PFSK-1 (cell line): Measurements from ENCODE around the gene IL6ST.

Source experiments
- FOXP2 ChIP-seq: optimal IDR thresholded peaks from 2 replicates; pipeline ENCODE3; 2011; ENCODE audit warnings: borderline replicate concordance, control low read depth, inconsistent platforms; ENCODE audit not compliant: insufficient read depth; ENCODE audit errors: extremely low read length, extremely low read depth
- POLR2AphosphoS5 ChIP-seq: IDR thresholded peaks from 2 replicates; pipeline ENCODE4 v1.6.1; 2012; ENCODE audit warnings: low read depth, mild to moderate bottlenecking, control low read depth, low read length, moderate library complexity
- SIN3A ChIP-seq: IDR thresholded peaks from 2 replicates; pipeline ENCODE4 v1.6.1; 2012; ENCODE audit warnings: mild to moderate bottlenecking, low read length, moderate library complexity, borderline replicate concordance; ENCODE audit not compliant: insufficient read depth
- TAF1 ChIP-seq: IDR thresholded peaks from 2 replicates; pipeline ENCODE4 v1.6.1; 2012; ENCODE audit warnings: low read length, control low read depth, borderline replicate concordance; ENCODE audit not compliant: insufficient read depth
- TF ChIP-seq, protein P1 (sequence below), 2 experiments: IDR thresholded peaks; 2 replicates each; pipeline versions ENCODE4 v1.6.1 to v1.8.0; 2011 to 2012; ENCODE audit warnings: low read depth in 2 of 2, low read length in 2 of 2, control low read depth in 1 of 2, inconsistent platforms in 1 of 2, mild to moderate bottlenecking in 1 of 2, moderate library complexity in 1 of 2; ENCODE audit not compliant: insufficient read depth in 1 of 2

Gene IL6ST

DNA sequence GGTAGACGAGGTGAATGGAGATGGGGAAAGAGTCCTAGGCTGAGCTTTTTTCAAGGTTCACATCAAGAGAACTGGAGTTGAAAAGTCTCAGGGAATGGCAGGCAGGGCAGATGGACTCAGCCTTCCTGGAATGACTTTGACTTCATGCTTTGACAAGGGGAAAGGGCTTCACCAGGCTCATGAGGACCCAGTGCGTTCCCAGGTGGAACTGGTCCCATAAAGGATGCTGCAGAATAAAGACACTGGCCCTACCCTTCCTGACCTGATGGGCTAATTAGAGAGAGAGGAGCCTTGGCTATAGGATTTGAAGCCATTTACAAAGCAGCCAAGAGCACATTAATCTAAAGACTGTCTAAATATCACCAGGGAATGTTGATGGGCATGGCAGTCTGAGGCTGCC is 79.8 kb downstream of the IL6ST start:
- TF ChIP-seq POLR2AphosphoS5: no peak
- no peak for TF ChIP-seq TAF1
- TF ChIP-seq, protein P1, sequence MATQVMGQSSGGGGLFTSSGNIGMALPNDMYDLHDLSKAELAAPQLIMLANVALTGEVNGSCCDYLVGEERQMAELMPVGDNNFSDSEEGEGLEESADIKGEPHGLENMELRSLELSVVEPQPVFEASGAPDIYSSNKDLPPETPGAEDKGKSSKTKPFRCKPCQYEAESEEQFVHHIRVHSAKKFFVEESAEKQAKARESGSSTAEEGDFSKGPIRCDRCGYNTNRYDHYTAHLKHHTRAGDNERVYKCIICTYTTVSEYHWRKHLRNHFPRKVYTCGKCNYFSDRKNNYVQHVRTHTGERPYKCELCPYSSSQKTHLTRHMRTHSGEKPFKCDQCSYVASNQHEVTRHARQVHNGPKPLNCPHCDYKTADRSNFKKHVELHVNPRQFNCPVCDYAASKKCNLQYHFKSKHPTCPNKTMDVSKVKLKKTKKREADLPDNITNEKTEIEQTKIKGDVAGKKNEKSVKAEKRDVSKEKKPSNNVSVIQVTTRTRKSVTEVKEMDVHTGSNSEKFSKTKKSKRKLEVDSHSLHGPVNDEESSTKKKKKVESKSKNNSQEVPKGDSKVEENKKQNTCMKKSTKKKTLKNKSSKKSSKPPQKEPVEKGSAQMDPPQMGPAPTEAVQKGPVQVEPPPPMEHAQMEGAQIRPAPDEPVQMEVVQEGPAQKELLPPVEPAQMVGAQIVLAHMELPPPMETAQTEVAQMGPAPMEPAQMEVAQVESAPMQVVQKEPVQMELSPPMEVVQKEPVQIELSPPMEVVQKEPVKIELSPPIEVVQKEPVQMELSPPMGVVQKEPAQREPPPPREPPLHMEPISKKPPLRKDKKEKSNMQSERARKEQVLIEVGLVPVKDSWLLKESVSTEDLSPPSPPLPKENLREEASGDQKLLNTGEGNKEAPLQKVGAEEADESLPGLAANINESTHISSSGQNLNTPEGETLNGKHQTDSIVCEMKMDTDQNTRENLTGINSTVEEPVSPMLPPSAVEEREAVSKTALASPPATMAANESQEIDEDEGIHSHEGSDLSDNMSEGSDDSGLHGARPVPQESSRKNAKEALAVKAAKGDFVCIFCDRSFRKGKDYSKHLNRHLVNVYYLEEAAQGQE (IDR thresholded peaks at IDR 0.05; ENCODE audit: insufficient read depth in 1 of 2, low read depth in 2 of 2, low read length in 2 of 2): no peak
- no peak for TF ChIP-seq FOXP2
- TF ChIP-seq SIN3A: no peak

DNA sequence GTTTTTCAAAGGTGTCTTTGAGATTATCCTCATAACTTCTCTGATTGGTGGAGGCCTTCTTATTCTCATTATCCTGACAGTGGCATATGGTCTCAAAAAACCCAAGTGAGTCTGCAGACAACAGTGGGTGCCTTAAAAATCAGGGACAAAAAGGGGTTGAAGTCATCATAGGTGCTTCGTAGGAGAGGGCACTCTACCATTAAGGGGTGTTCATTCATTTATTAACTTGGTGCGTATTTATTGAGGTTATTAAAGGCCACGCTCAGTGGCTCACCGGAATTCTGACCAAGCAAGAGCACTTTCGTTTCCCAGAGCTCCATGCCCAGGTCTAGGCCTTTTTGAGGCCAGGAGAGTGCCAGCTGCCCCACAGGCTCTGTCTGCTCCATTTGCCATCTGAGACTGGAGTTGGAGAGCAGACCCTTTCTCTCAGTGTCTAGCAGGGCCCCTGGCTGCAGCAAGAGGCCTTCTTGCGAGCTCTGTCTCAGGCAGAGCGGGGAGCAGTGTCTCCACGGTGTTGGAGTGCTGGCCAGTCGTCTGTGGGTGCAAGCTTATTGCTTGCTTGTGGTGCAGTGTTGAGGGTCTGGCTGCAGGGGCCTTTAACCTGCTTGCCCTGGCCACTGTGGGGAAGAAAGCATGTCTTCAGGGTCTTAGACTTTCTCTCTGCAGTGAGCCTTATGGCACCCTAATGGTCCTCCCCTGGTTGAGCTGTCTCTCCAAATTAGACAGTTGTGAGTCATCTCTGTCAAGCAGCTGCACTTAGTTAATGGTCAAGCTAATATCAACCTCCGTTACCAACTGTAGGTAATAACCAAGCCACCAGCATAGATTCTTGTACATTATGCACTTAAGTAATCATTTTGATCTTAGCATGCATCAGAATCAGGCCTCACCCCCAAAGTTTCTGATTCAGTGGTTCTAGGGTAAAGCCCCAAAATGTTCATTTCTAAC is 81.0 kb downstream of the IL6ST start:
- TF ChIP-seq SIN3A: no peak
- TF ChIP-seq TAF1: no peak

DNA sequence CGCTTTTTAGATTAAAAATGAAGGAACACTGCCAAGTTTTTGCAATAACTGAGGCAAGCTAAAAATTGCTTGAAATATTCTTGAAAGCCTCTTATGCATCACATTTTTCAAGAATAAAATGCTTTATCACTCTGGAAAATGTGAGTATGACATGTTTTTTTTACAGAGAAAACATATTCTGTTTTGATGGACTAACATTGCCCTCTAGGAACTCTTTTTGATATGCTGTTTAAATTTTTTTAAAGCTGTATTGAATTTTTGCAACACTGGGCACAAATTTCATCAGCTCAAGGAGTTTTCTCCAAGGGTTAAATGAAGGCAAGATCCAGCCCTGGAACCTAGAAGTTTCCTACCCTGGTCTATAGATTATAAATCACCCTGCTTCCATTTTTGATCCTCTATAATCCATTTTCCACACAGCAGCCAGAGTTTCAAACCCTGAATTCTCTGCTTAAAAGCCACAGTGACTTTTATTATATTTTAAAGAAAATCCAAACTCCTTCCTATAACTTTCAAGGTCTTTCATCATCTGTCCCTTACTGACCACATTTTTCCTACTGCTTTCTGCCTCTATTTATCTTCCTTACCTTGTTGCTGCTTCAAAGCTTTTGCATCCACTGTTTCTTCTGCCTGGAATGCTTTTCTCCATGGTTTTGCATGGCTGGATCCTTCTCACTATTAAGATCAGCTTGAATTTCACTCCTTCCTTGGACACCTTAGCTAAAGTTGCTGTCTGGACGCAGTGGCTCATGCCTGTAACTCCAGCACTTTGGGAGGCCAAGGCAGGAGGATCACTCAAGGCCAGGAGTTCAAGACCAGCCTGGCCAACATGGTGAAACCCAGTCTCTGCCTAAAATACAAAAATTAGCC is 82.7 kb downstream of the IL6ST start:
- TF ChIP-seq FOXP2 (no peak), SIN3A (no peak), POLR2AphosphoS5 (no peak), TAF1 (no peak)
- TF ChIP-seq, protein P1 (IDR thresholded peaks at IDR 0.05; ENCODE audit: insufficient read depth in 1 of 2, low read depth in 2 of 2, low read length in 2 of 2): no peak

DNA sequence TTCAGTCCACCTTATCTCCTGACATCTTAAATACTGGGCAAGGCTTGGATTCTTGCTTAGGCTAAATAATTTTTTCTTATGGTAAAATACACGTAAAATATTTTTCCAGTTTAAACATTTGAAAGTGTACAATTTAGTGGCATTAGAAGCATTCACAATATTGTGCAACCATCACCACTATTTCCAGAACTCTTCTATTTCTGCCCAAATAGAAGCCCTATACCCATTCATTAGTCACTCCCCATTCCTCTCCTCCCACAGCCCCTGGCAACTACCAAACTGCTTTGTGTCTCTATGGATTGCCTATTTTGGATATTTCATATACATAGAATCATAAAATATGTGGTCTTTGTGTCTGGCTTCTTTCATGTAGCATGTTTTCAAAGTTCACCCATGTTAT is 86.0 kb downstream of the IL6ST start:
- TF ChIP-seq FOXP2: no peak
- TF ChIP-seq, protein P1 (IDR thresholded peaks at IDR 0.05; ENCODE audit: insufficient read depth in 1 of 2, low read depth in 2 of 2, low read length in 2 of 2): no peak
- TF ChIP-seq TAF1: no peak
- TF ChIP-seq SIN3A: no peak
- no peak for TF ChIP-seq POLR2AphosphoS5

DNA sequence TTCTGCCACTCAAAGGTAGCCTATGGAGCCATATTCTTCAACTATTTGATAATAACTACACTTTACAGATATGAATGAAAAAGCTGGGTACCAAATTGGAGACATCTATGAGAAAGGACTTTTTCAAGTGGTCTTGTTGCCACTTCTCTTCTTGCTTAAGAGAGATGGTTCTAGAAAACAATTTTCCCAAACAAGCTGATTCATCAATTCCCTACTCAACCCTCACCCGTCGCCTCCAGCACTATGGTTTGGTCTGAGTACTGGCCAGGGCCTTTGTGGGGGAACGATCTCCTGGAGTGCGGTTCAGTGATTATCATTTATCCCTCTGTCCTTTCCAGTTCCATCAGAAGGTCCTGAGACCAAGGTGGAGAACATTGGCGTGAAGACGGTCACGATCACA is 86.8 kb downstream of the IL6ST start:
- TF ChIP-seq, protein P1 (IDR thresholded peaks at IDR 0.05; ENCODE audit: insufficient read depth in 1 of 2, low read depth in 2 of 2, low read length in 2 of 2): no peak
- no peak for TF ChIP-seq FOXP2
- no peak for TF ChIP-seq TAF1
- TF ChIP-seq SIN3A: no peak
- TF ChIP-seq POLR2AphosphoS5: no peak
